Left ventricle myocardium inferior (tissue), 1 donor: ENCODE measurements around the gene BTN3A1. TPM values are rescaled to one million over a fixed set of nuclear protein-coding genes. Genes with fewer than 3 reads are reported as not detected.

Experiments
- DNase-seq: peaks from one replicate; pipeline ENCODE4 v3.0.0-alpha.2; 2020
- H3K27ac ChIP-seq: fragments of 200-600 bp; replicated peaks from 2 replicates; pipeline ENCODE4 v1.8.0; 2021
- H3K27me3 ChIP-seq: fragments of 200-600 bp; 2 replicates; pipeline ENCODE4 v1.8.0; 2021; ENCODE audit warnings: low read depth
- H3K36me3 ChIP-seq: fragments of 200-600 bp; 2 replicates; pipeline ENCODE4 v1.8.0; 2021
- H3K4me1 ChIP-seq: fragments of 200-600 bp; 2 replicates; pipeline ENCODE4 v1.8.0; 2021
- H3K4me3 ChIP-seq: fragments of 200-600 bp; 2 replicates; pipeline ENCODE4 v1.8.0; 2021; ENCODE audit warnings: mild to moderate bottlenecking, moderate library complexity
- H3K9me3 ChIP-seq: fragments of 200-600 bp; replicated peaks from 2 replicates; pipeline ENCODE4 v1.8.0; 2021
- intact Hi-C: fragments of 100-400 bp; cut with micrococcal nuclease; formaldehyde crosslinking; loops from one replicate; pipeline ENCODE4 v1.11.0; 2022
- total RNA-seq: library from RNA; stranded (reverse); fragmentation: NEBNext Ultra II Directional; extraction: Animal tissue kit (Norgen Biotek cat#: 25700); gene quantifications from one replicate; pipeline ENCODE4 v1.2.1, GENCODE V29; 2021
- TF ChIP-seq, protein P1 (sequence below): fragments of 200-600 bp; IDR thresholded peaks from 2 replicates; pipeline ENCODE4 v1.8.0; 2021; ENCODE audit warnings: antibody characterized with exemption, mild to moderate bottlenecking, borderline replicate concordance
- donor health status: DM: no; HTN: yes; CAD: no; lungs with severe emphysema.

BTN3A1 gene
- total RNA-seq, 1 donor from 2014 or later = 9.7 TPM

DNA sequence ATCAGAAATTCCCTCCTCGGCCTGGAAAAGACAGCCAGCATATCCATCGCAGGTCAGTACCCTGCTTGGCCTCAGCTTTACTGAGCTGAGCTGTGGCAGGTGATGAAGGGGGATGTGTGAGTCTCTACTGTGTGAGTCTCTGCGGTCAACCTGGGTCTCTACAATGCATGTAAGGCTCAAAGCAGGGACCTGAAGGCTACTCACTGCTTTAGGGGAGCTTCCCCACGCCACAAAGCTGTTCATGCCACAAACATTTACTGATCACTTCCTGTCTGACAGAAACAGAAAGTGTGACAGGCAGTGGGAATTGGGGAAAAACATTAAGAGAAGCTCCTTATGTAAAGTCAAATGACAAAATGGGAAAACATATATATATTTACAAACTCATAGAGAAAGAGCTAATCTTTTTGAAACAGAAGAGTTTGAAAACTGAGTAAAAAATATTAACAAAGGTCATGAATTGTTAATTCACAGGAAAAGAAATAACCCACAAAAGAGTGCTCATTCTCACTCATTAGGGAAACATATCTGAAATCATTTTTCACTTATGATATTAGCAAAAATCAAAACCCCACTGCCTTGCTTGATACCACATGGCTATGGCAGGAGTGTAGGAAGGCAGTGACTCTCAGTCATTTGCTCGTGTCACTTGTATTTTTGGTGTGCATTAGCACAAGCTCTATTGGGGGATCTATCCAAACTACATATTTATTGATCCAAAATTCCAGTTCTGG lies 44.0 kb downstream of the BTN3A1 start:
- intact Hi-C loops = no loop called here
- DNase-seq = no peak
- TF ChIP-seq, protein P1, sequence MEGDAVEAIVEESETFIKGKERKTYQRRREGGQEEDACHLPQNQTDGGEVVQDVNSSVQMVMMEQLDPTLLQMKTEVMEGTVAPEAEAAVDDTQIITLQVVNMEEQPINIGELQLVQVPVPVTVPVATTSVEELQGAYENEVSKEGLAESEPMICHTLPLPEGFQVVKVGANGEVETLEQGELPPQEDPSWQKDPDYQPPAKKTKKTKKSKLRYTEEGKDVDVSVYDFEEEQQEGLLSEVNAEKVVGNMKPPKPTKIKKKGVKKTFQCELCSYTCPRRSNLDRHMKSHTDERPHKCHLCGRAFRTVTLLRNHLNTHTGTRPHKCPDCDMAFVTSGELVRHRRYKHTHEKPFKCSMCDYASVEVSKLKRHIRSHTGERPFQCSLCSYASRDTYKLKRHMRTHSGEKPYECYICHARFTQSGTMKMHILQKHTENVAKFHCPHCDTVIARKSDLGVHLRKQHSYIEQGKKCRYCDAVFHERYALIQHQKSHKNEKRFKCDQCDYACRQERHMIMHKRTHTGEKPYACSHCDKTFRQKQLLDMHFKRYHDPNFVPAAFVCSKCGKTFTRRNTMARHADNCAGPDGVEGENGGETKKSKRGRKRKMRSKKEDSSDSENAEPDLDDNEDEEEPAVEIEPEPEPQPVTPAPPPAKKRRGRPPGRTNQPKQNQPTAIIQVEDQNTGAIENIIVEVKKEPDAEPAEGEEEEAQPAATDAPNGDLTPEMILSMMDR = no peak
- Histone ChIP-seq H3K27ac (no peak overlapping the region), H3K27me3 (no peaks in the 10 kb centered on the region), H3K4me3 (no peak overlapping the region), H3K4me1 (peaks cover 24% of the 10 kb centered on the region), H3K36me3 (peaks cover 23% of the 10 kb centered on the region), H3K9me3 (no peaks in the 10 kb centered on the region)

DNA sequence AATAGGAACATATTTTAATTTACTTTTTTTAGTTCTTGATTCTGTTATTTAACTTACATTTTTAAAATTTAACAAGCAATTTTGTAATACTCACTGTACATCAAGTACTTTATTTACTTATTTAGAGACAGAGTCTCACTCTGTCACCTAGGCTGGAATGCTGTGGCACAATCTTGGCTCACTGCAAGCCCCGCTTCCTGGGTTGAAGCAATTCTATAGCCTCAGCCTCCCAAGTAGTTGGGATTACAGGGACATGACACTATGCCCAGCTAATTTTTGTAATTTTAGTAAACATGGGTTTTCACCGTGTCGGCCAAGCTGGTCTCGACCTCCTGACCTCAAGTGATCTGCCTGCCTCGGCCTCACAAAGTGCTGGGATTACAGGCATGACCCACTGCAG lies 45.2 kb downstream of the BTN3A1 start:
- Histone ChIP-seq H3K36me3 (peaks cover 23% of the 10 kb centered on the region), H3K27ac (no peak overlapping the region), H3K4me3 (no peak overlapping the region), H3K27me3 (no peaks in the 10 kb centered on the region), H3K4me1 (peaks cover 14% of the 10 kb centered on the region), H3K9me3 (no peaks in the 10 kb centered on the region)
- DNase-seq = no peak
- TF ChIP-seq, protein P1 = no peak
- intact Hi-C loops = no loop called here

DNA sequence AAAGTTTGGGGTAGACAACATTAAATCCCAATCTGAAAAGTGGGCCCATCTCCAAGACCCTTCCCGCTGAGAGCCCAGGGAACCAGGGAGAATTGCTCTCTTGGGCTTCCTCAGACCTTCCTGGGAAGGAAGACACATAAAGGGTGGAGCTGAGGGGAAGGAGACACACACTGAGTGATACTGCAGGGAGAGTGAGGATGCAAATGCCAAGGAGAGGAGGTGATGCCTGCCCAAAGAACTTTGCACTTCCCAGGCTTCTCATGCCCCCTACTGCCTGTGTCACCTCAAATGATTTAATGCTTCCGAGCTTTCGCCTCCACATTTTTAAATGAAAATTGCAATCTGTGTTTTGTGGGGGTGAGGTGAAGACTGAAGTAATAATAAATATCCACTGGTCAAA lies 48.2 kb downstream of the BTN3A1 start:
- no peak for DNase-seq
- Histone ChIP-seq H3K4me3 (no peak overlapping the region), H3K9me3 (no peaks in the 10 kb centered on the region), H3K27ac (no peak overlapping the region), H3K4me1 (peaks cover 16% of the 10 kb centered on the region), H3K27me3 (no peaks in the 10 kb centered on the region), H3K36me3 (peaks cover 15% of the 10 kb centered on the region)
- TF ChIP-seq, protein P1 = no peak
- intact Hi-C loops = no loop called here

DNA sequence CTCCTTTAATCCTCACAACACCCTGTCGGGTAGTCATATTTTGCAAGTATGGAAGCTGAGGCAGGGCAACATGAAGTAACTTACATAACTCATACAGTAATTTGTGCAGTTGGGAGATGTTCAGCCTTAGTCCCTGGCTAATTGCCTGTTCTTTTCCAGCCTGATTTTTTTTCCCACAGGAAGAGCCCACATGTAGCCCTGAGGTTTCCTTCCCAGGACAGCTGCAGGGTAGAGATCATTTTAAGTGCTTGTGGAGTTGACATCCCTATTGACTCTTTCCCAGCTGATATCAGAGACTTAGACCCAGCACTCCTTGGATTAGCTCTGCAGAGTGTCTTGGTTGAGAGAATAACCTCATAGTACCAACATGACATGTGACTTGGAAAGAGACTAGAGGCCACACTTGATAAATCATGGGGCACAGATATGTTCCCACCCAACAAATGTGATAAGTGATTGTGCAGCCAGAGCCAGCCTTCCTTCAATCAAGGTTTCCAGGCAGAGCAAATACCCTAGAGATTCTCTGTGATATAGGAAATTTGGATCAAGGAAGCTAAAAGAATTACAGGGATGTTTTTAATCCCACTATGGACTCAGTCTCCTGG lies 50.7 kb downstream of the BTN3A1 start:
- intact Hi-C loops = no loop called here
- Histone ChIP-seq H3K4me1 (peaks cover 20% of the 10 kb centered on the region), H3K27ac (no peak overlapping the region), H3K4me3 (no peak overlapping the region), H3K36me3 (peaks cover 12% of the 10 kb centered on the region), H3K27me3 (no peaks in the 10 kb centered on the region), H3K9me3 (no peaks in the 10 kb centered on the region)
- TF ChIP-seq, protein P1 = no peak
- no peak for DNase-seq

DNA sequence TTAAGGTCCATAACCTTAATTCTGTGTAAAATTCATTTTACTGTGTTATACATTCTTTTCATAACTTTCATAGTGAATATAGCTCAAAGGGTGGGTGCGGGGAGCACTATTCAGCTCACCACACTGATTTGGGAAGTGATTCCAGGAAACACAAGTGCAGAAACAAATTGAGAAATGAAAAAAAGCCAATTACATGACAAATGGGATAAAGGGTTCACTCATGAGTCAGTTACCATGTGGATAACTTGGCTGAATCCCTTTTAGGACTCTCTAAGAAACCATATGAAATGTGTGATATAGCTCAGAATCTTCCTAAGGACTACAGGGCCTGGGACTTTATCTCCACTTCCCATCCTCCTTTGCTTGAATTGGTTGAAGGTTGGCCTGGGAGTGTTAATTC lies 52.6 kb downstream of the BTN3A1 start:
- no peaks in the 10 kb centered on the region for H3K9me3 ChIP-seq
- peaks cover 37% of the 10 kb centered on the region for H3K4me1 ChIP-seq
- H3K27ac ChIP-seq = no peak overlapping the region
- H3K27me3 ChIP-seq = no peaks in the 10 kb centered on the region
- intact Hi-C loops = no loop called here
- peaks cover 7% of the 10 kb centered on the region for H3K36me3 ChIP-seq
- TF ChIP-seq, protein P1 = no peak
- no peak for DNase-seq
- no peak overlapping the region for H3K4me3 ChIP-seq
